OCI-LY1 (cell line): Measurements from ENCODE around the gene RAD51B.

Experiments
- H2AFZ ChIP-seq: fragments of 200-600 bp; sonication (generic), shearing (Covaris generic); 2 replicates; pipeline ENCODE4 v1.6.0; 2014; ENCODE audit warnings: antibody characterized with exemption, mild to moderate bottlenecking, low read length
- H3F3A ChIP-seq: fragments of 200-600 bp; sonication (generic), shearing (Covaris generic); 2 replicates; pipeline ENCODE4 v1.6.0; 2014; ENCODE audit warnings: mild to moderate bottlenecking, antibody characterized with exemption, low read length, moderate library complexity; ENCODE audit not compliant: insufficient read depth
- H3K27ac ChIP-seq: fragments of 200-600 bp; sonication (generic); 2 replicates; pipeline ENCODE4 v1.5.1; 2014; ENCODE audit warnings: low read length, mixed run types, mild to moderate bottlenecking, low read depth; ENCODE audit not compliant: poor library complexity, severe bottlenecking
- H3K27me3 ChIP-seq: fragments of 200-600 bp; sonication (generic); 2 replicates; pipeline ENCODE4 v1.6.0; 2014; ENCODE audit warnings: antibody characterized with exemption, mild to moderate bottlenecking, low read length, moderate library complexity; ENCODE audit not compliant: insufficient read depth
- H3K36me3 ChIP-seq: fragments of 200-600 bp; sonication (generic); 2 replicates; pipeline ENCODE4 v1.6.1; 2014; ENCODE audit warnings: mild to moderate bottlenecking, antibody characterized with exemption, low read length, moderate library complexity, mixed read lengths; ENCODE audit not compliant: insufficient read depth
- H3K4me1 ChIP-seq: fragments of 200-600 bp; sonication (generic); 2 replicates; pipeline ENCODE4 v1.5.1; 2014; ENCODE audit warnings: mild to moderate bottlenecking, low read length, moderate library complexity; ENCODE audit not compliant: insufficient read depth, severe bottlenecking
- H3K4me2 ChIP-seq: fragments of 200-600 bp; sonication (generic), shearing (Covaris generic); 2 replicates; pipeline ENCODE4 v1.6.1; 2014; ENCODE audit warnings: low read length
- H3K4me3 ChIP-seq: fragments of 200-600 bp; sonication (generic); 2 replicates; pipeline ENCODE4 v1.5.1; 2014; ENCODE audit warnings: low read length, low read depth, mild to moderate bottlenecking, mixed read lengths; ENCODE audit not compliant: poor library complexity, severe bottlenecking
- H3K79me2 ChIP-seq: fragments of 200-600 bp; shearing (Covaris generic); 2 replicates; pipeline ENCODE4 v1.6.1; 2016; ENCODE audit warnings: mixed run types, low read length, mixed read lengths; ENCODE audit not compliant: insufficient read depth
- H3K9ac ChIP-seq: fragments of 200-600 bp; sonication (generic), shearing (Covaris generic); 2 replicates; pipeline ENCODE4 v1.6.1; 2014; ENCODE audit warnings: mild to moderate bottlenecking, low read length, mixed read lengths
- H3K9me2 ChIP-seq: fragments of 200-600 bp; sonication (generic), shearing (Covaris generic); 2 replicates; pipeline ENCODE4 v1.6.1; 2014; ENCODE audit warnings: low read depth, mild to moderate bottlenecking, low read length, mixed read lengths
- H3K9me3 ChIP-seq: fragments of 200-600 bp; shearing (Covaris generic); 2 replicates; pipeline ENCODE4 v1.6.1; 2014; ENCODE audit warnings: low read length, mixed read lengths
- H4K20me1 ChIP-seq: fragments of 200-600 bp; sonication (generic), shearing (Covaris generic); 2 replicates; pipeline ENCODE4 v1.6.0; 2016; ENCODE audit warnings: mild to moderate bottlenecking, low read length; ENCODE audit not compliant: insufficient read depth
- EZH2 ChIP-seq: fragments of 200-600 bp; sonication (generic), shearing (Covaris generic); IDR thresholded peaks from 2 replicates; pipeline ENCODE4 v1.8.0; 2017; ENCODE audit warnings: borderline replicate concordance, mixed run types, mild to moderate bottlenecking, antibody characterized with exemption, low read length, moderate library complexity, mixed read lengths
- TF ChIP-seq, protein P1 (sequence below): fragments of 200-600 bp; sonication (generic), shearing (Covaris generic); IDR thresholded peaks from 2 replicates; pipeline ENCODE4 v1.5.1; 2017; ENCODE audit warnings: mild to moderate bottlenecking, antibody characterized with exemption, low read length, moderate library complexity, mixed read lengths

Gene RAD51B

DNA sequence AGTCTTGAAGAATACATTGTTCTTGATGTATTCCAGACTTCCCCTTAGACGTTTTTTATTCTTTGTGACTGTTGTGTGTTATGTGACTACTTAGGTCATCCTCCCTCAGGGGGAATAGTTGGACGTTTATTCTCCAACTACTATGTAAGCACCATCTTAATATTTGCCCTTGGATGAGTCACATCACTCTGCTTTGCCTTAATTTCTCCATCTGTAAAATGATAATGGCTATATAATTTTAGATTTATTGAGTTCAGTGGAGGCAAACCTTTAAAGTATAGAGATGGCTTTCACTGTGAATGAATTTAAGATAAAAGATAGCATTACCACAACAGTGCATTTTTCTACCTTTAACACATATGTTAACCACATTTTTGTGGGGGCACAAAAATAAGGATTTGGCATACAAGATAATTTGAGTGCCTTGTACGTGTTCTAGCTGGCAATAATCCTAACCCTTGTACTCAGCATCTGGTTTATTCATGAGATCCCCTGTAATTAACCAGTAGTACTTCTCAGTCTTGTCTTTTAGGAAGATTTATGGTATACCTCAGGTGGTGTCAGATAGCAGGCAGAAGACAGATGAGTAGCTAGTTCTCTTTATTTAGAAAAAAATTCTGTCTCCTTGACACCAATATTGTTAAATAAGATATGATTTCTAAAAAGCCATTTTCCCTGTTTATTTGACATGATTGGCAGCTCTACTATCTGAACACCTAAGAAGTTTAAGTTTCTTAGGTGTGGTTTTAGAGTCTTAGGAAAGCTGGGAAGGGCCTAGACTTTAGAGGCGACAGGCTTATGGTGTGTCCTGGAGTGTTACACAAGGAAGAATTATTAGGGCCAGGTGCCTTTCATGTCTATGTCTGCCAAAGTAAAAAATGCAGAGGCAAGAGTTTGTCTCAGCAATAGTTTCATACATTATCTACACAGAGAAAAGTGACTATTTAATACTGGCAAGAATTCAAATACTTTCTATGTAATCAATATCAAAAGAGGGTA, 152.3 kb downstream of the RAD51B start:
- H3K36me3 ChIP-seq: peaks cover 4% of the 10 kb centered on the region; the same call in 1 of the 2 replicates
- H3K9me3 ChIP-seq: no peaks in the 10 kb centered on the region
- no peak overlapping the region for H3K27ac ChIP-seq
- H2AFZ ChIP-seq: no peak overlapping the region
- H3K4me2 ChIP-seq: no peak overlapping the region
- H3K4me3 ChIP-seq: no peak overlapping the region
- H3K9me2 ChIP-seq: no peaks in the 10 kb centered on the region
- no peak overlapping the region for H3K9ac ChIP-seq
- TF ChIP-seq, protein P1, sequence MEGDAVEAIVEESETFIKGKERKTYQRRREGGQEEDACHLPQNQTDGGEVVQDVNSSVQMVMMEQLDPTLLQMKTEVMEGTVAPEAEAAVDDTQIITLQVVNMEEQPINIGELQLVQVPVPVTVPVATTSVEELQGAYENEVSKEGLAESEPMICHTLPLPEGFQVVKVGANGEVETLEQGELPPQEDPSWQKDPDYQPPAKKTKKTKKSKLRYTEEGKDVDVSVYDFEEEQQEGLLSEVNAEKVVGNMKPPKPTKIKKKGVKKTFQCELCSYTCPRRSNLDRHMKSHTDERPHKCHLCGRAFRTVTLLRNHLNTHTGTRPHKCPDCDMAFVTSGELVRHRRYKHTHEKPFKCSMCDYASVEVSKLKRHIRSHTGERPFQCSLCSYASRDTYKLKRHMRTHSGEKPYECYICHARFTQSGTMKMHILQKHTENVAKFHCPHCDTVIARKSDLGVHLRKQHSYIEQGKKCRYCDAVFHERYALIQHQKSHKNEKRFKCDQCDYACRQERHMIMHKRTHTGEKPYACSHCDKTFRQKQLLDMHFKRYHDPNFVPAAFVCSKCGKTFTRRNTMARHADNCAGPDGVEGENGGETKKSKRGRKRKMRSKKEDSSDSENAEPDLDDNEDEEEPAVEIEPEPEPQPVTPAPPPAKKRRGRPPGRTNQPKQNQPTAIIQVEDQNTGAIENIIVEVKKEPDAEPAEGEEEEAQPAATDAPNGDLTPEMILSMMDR: no peak
- TF ChIP-seq EZH2: no peak
- no peaks in the 10 kb centered on the region for H3K4me1 ChIP-seq
- H4K20me1 ChIP-seq: no peaks in the 10 kb centered on the region
- H3K79me2 ChIP-seq: no peaks in the 10 kb centered on the region
- H3F3A ChIP-seq: no peaks in the 10 kb centered on the region
- no peaks in the 10 kb centered on the region for H3K27me3 ChIP-seq

- H3K4me1 ChIP-seq: no peaks in the 10 kb centered on the region
- no peaks in the 10 kb centered on the region for H3K79me2 ChIP-seq
- H3K9me2 ChIP-seq: no peaks in the 10 kb centered on the region
- H3F3A ChIP-seq: no peaks in the 10 kb centered on the region
- no peaks in the 10 kb centered on the region for H3K36me3 ChIP-seq
- H2AFZ ChIP-seq: no peak overlapping the region
- TF ChIP-seq, protein P1: no peak
- no peak for TF ChIP-seq EZH2
- no peak overlapping the region for H3K4me2 ChIP-seq
- H3K27ac ChIP-seq: no peak overlapping the region
- H4K20me1 ChIP-seq: no peaks in the 10 kb centered on the region
- no peaks in the 10 kb centered on the region for H3K9me3 ChIP-seq
- H3K4me3 ChIP-seq: no peak overlapping the region
- no peak overlapping the region for H3K9ac ChIP-seq
- no peaks in the 10 kb centered on the region for H3K27me3 ChIP-seq
These were observed 153.9 kb downstream of the RAD51B start for GRCh38 chr14:67973436-67973835.

GRCh38 chr14:67975470-67975869, 155.9 kb downstream of the RAD51B start:
- H3F3A ChIP-seq: no peaks in the 10 kb centered on the region
- no peak for TF ChIP-seq EZH2
- TF ChIP-seq, protein P1: no peak

More at GRCh38 chr14:67975470-67975869, 155.9 kb downstream of the RAD51B start:
- H3K27me3 ChIP-seq: no peaks in the 10 kb centered on the region
- no peaks in the 10 kb centered on the region for H3K9me2 ChIP-seq
- no peak overlapping the region for H3K4me2 ChIP-seq
- no peak overlapping the region for H3K9ac ChIP-seq
- no peak overlapping the region for H3K27ac ChIP-seq
- no peak overlapping the region for H2AFZ ChIP-seq
- no peaks in the 10 kb centered on the region for H4K20me1 ChIP-seq
- no peak overlapping the region for H3K4me3 ChIP-seq
- no peaks in the 10 kb centered on the region for H3K79me2 ChIP-seq
- H3K4me1 ChIP-seq: no peaks in the 10 kb centered on the region
- H3K9me3 ChIP-seq: no peaks in the 10 kb centered on the region
- H3K36me3 ChIP-seq: no peaks in the 10 kb centered on the region
